Measurements from ENCODE around the gene TRIO. TPM values are rescaled to one million over a fixed set of nuclear protein-coding genes. Genes with fewer than 3 reads are reported as not detected.

TRIO gene
- total and polyA plus RNA-seq, 2 donors (not counting 3 experiments of a cell fraction or from before 2014, with no cell fraction given) = 82.9 to 248 TPM

- peak overlapping the region; percentile 78 for H3K4me2 ChIP-seq (ENCODE audit: insufficient read depth, low read length)
- peaks cover 11% of the 10 kb centered on the region for H4K20me1 ChIP-seq (replicated peaks; ENCODE audit: control insufficient read depth, extremely low read depth, insufficient read depth, low read length)
- no peak for DNase-seq (ENCODE audit: low read depth, low spot score)
- H3K79me2 ChIP-seq (ENCODE audit: control insufficient read depth, insufficient read depth, low read length) = peaks cover 81% of the 10 kb centered on the region
- intact Hi-C loops (cut with micrococcal nuclease) (loop anchor here (1.0 kb wide), 1 partner anchor 8 kb away; no protein-coding TSS in a partner anchor), dilution Hi-C loops (cut with MboI; ENCODE audit: extremely low pct_ligation_motif_present, low sequenced_read_pairs) (loop anchor here (25.0 kb wide), 1 partner anchor 116 kb away; no protein-coding TSS in a partner anchor)
- POLR2A ChIA-PET = interaction anchor here (1.1 to 1.8 kb wide), 2 partner anchors 7 to 44 kb away, joined by 3 to 8 read pairs; no protein-coding TSS in a partner anchor
- peak overlapping the region in 1 of 3 experiments; percentile 91 for H3K4me3 ChIP-seq (replicated peaks in 1 of 3; ENCODE audit: insufficient read depth in 1 of 3, low read depth in 1 of 3, low read length in 3 of 3)
- peak overlapping the region; percentile 33 for H3K9ac ChIP-seq (replicated peaks; ENCODE audit: extremely low read depth, insufficient read depth, low read length)
- peaks cover 60% of the 10 kb centered on the region for H3K4me1 ChIP-seq (ENCODE audit: control insufficient read depth, extremely low read depth, insufficient read depth, low read length)
- peak; percentile 61 for FAIRE-seq
- no TSS peak for BruUV-seq (replicated peaks)
- no peaks in the 10 kb centered on the region for H3K9me3 ChIP-seq (replicated peaks; ENCODE audit: control insufficient read depth, insufficient read depth, low read length)
- H2AFZ ChIP-seq (ENCODE audit: low read depth, low read length) = no peak overlapping the region
- CTCF ChIA-PET = interaction anchor here (0.7 to 2.2 kb wide), 5 partner anchors 8 to 161 kb away, joined by 3 to 11 read pairs (median 4); no protein-coding TSS in a partner anchor
- no peaks in the 10 kb centered on the region for H3K9me1 ChIP-seq (replicated peaks; ENCODE audit: control insufficient read depth, extremely low read depth, insufficient read depth, low read length)
- TF ChIP-seq GATA2 (IDR thresholded peaks at IDR 0.05; ENCODE audit: insufficient read depth, insufficient read length, low read depth, low read length) (no peak), EZH2 (IDR thresholded peaks at IDR 0.05; ENCODE audit: borderline replicate concordance, low read depth, low read length, severe bottlenecking) (no peak), CTCF (IDR thresholded peaks at IDR 0.05; ENCODE audit: extremely low read depth in 1 of 2, insufficient read depth in 1 of 2, low read depth in 1 of 2, low read length in 2 of 2) (no peak), MAX (IDR thresholded peaks at IDR 0.05; ENCODE audit: insufficient read depth, insufficient read length) (no peak), MYC (IDR thresholded peaks at IDR 0.05; ENCODE audit: low read depth, low read length) (no peak), JUN (IDR thresholded peaks at IDR 0.05; ENCODE audit: borderline replicate concordance, insufficient read depth, insufficient read length, low read depth) (no peak), POLR2AphosphoS5 (IDR thresholded peaks at IDR 0.05; ENCODE audit: insufficient read depth, low read depth, low read length) (no peak), FOS (IDR thresholded peaks at IDR 0.05; ENCODE audit: borderline replicate concordance, insufficient read depth, low read length) (no peak), POLR2A (IDR thresholded peaks at IDR 0.05; ENCODE audit: low read depth, low read length) (no peak)
- H3K36me3 ChIP-seq (ENCODE audit: control insufficient read depth in 2 of 2, extremely low read depth in 1 of 2, insufficient read depth in 2 of 2, low read length in 2 of 2) = no peaks in the 10 kb centered on the region
- peak overlapping the region; percentile 30 for H3K27ac ChIP-seq (ENCODE audit: insufficient read depth, low read depth, low read length)
- no peaks in the 10 kb centered on the region for H3K27me3 ChIP-seq (ENCODE audit: control insufficient read depth in 2 of 2, insufficient read depth in 2 of 2, low read length in 2 of 2)
Observed at GRCh38 chr5:14146725-14147124, 3.6 kb downstream of the TRIO start.
